GM12878 (cell line): ENCODE data around the gene ARPC1A. TPM values are rescaled to one million over a fixed set of nuclear protein-coding genes. Genes with fewer than 3 reads are reported as not detected.

Source experiments
- ATAC-seq: fragments of 200-7000 bp; cut with Tn5 transposase; 3 replicates; pipeline ENCODE4 v1.9.1; 2020; ENCODE audit warnings: mild to moderate bottlenecking, moderate library complexity
- BruUV-seq: library from RNA; stranded (reverse); fragments of 400-500 nt; replicated peaks from 2 replicates; lab custom pipeline; 2021; lab: Mats Ljungman, UMichigan
- CTCF ChIA-PET: fragments of 300-600 bp; sonication (Branson Sonifier 250); formaldehyde crosslinking; extraction: SDS; loops from one replicate; lab custom pipeline; 2021; ENCODE audit warnings: inconsistent platforms; lab: Yijun Ruan, JAX
- POLR2A ChIA-PET: fragments of 350-600 bp; formaldehyde crosslinking; extraction: SDS; loops from one replicate; lab custom pipeline; 2021; ENCODE audit warnings: inconsistent platforms; lab: Charles Lee
- RAD21 ChIA-PET: fragments of 300-600 bp; sonication (Branson Sonifier 250); formaldehyde crosslinking; loops from one replicate; lab custom pipeline; 2023; ENCODE audit warnings: antibody characterized with exemption; ENCODE audit not compliant: unreplicated experiment; lab: Charles Lee
- SMC1A ChIA-PET: fragments of 300-600 bp; sonication (Branson Sonifier 250); formaldehyde crosslinking; loops from one replicate; lab custom pipeline; 2023; ENCODE audit not compliant: unreplicated experiment, uncharacterized antibody; lab: Charles Lee
- DNase-seq: peaks from one replicate; pipeline ENCODE4 v3.0.0-alpha.2; 2011; ENCODE audit warnings: low read depth, low spot score
- FAIRE-seq: peaks from 3 replicates; lab custom pipeline; 2011; peaks lifted over from hg19 to GRCh38; lab: Jason Lieb, UNC
- H2AFZ ChIP-seq: 2 replicates; pipeline ENCODE4 v1.6.0; 2011; ENCODE audit warnings: low read depth, low read length, control low read depth; ENCODE audit not compliant: control insufficient read depth
- H3K27ac ChIP-seq: 2 replicates; pipeline ENCODE4 v1.5.1; 2011; ENCODE audit warnings: control low read depth; ENCODE audit not compliant: control insufficient read depth, insufficient read depth
- H3K27me3 ChIP-seq, 2 experiments: replicated peaks in 1 of 2; 2 replicates each; pipeline versions ENCODE4 v1.6.0 to v1.6.1; 2011; ENCODE audit warnings: low read length in 1 of 2; ENCODE audit not compliant: control insufficient read depth in 2 of 2, insufficient read depth in 2 of 2
- H3K36me3 ChIP-seq, 2 experiments: 2 replicates each; pipeline ENCODE4 v1.5.1; 2011; ENCODE audit warnings: low read length in 1 of 2; ENCODE audit not compliant: control insufficient read depth in 2 of 2, insufficient read depth in 2 of 2
- H3K4me1 ChIP-seq: 2 replicates; pipeline ENCODE4 v1.6.1; 2011; ENCODE audit warnings: mild to moderate bottlenecking, low read length, moderate library complexity, mixed read lengths; ENCODE audit not compliant: control insufficient read depth, insufficient read depth
- H3K4me2 ChIP-seq: 2 replicates; pipeline ENCODE4 v1.6.0; 2011; ENCODE audit warnings: control low read depth; ENCODE audit not compliant: control insufficient read depth, insufficient read depth
- H3K4me3 ChIP-seq: fragments of 200-600 bp; sonication (generic); 2 replicates; pipeline ENCODE4 v1.5.1; 2016
- H3K79me2 ChIP-seq: 2 replicates; pipeline ENCODE4 v1.6.0; 2011; ENCODE audit warnings: low read length; ENCODE audit not compliant: control insufficient read depth, insufficient read depth
- H3K9ac ChIP-seq: 2 replicates; pipeline ENCODE4 v1.8.0; 2011; ENCODE audit warnings: low read length, control low read depth, mixed read lengths; ENCODE audit not compliant: control insufficient read depth, insufficient read depth
- H3K9me3 ChIP-seq: replicated peaks from 3 replicates; pipeline ENCODE4 v1.5.1; 2011; ENCODE audit warnings: mild to moderate bottlenecking, low read length; ENCODE audit not compliant: control insufficient read depth, insufficient read depth
- H4K20me1 ChIP-seq: 2 replicates; pipeline ENCODE4 v1.6.0; 2011; ENCODE audit not compliant: control insufficient read depth, insufficient read depth
- CEBPB ChIP-seq, 2 experiments: fragments of 150-350 bp in 1 of 2; IDR thresholded peaks; 2 replicates each; pipeline ENCODE4 v1.6.1; 2012 to 2014; ENCODE audit warnings: low read depth in 2 of 2, low read length in 2 of 2, borderline replicate concordance in 1 of 2, inconsistent platforms in 1 of 2
- CHD1 ChIP-seq: IDR thresholded peaks from 2 replicates; pipeline ENCODE4 v1.6.1; 2012; ENCODE audit warnings: low read depth, low read length, improper control_type of control experiment
- CREB1 ChIP-seq: IDR thresholded peaks from 2 replicates; pipeline ENCODE4 v1.6.1; 2012; ENCODE audit warnings: low read depth, mild to moderate bottlenecking, inconsistent platforms
- NR2C2 ChIP-seq: IDR thresholded peaks from 2 replicates; pipeline ENCODE4 v1.6.1; 2011; ENCODE audit warnings: borderline replicate concordance, low read depth; ENCODE audit not compliant: control insufficient read depth, insufficient read length
- TCF7 ChIP-seq: IDR thresholded peaks from 2 replicates; pipeline ENCODE4 v1.6.1; 2014; ENCODE audit warnings: antibody characterized with exemption, borderline replicate concordance
- ZNF274 ChIP-seq: IDR thresholded peaks from one replicate; pipeline ENCODE4 v1.8.0; 2011; ENCODE audit not compliant: insufficient read length, insufficient read depth
- WGBS: methylation state at CpG from one replicate; pipeline ENCODE4 v1.1.6; 2016; ENCODE audit warnings: low lambda C conversion rate; ENCODE audit not compliant: insufficient replicate concordance, insufficient coverage; ENCODE audit errors: missing lambda C conversion rate; 5-methylcytosine and 5-hydroxymethylcytosine counted together
- in situ Hi-C: fragments of 300-500 bp; cut with MboI; formaldehyde crosslinking; loops from 9 replicates; pipeline ENCODE4 v1.14.3; 2018; ENCODE audit warnings: mixed read lengths
- intact Hi-C: fragments of 100-400 bp; cut with micrococcal nuclease; formaldehyde crosslinking; loops from one replicate; pipeline ENCODE4 v1.14.2; 2022; ENCODE audit not compliant: unreplicated experiment
- polyA plus RNA-seq, 11 experiments: library from polyadenylated mRNA; depleted of rRNA in 4 of 11; unstranded in 6 of 11; stranded (reverse) in 5 of 11; fragments of >200 nt; fragmentation: Nextera tagmentation in 4 of 11; fragmentation: Illumina TruSeq in 1 of 11; extraction: Ambion mirVana in 4 of 11; extraction: Trizol in 1 of 11; gene quantifications; 1 replicate in 1 of 11; 2 replicates in 10 of 11; pipeline versions ENCODE4 v1.2.1 to v1.2.3, GENCODE V29; 2011 to 2016; ENCODE audit warnings: inconsistent platforms in 2 of 11, missing spikeins in 2 of 11, low read depth in 1 of 11
- total RNA-seq, 4 experiments: library from RNA; depleted of rRNA in 3 of 4; stranded (reverse); fragments of >200 nt in 3 of 4; fragmentation: Illumina TruSeq in 1 of 4; extraction: Trizol in 1 of 4; gene quantifications; 2 replicates each; pipeline versions ENCODE4 v1.2.1 to v1.2.3, GENCODE V29; 2013 to 2021
- TF ChIP-seq, protein P1 (sequence below): IDR thresholded peaks from 2 replicates; pipeline ENCODE4 v1.6.1; 2011; ENCODE audit warnings: borderline replicate concordance, low read depth, mild to moderate bottlenecking, moderate library complexity, mixed read lengths, low read length; ENCODE audit not compliant: insufficient read depth; ENCODE audit errors: extremely low read length

ARPC1A gene
- total and polyA plus RNA-seq, 10 of the 15 experiments (the other 5 are each of a cell fraction or from before 2014, with no cell fraction given), result 42.3 to 152 (median 72.1) TPM

DNA sequence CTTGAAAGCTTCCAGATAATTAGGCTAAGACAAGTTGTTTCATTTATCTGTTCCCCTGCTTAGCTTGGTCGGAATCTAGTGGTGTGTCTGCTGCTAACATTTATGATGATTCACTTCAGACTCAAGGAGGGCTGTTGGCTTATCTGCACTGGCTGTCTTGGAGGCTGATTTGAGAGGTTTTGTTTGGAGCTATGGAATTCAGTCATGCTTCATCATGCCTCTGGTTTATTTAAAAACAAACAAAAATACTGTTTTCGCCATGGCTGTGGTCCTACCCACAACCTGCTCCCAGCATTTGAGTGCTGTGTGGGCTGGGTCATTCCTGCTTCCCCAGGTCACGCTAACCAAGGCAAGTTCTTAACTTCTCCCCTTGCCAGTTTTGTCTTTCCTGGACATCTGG, 37.1 kb downstream of the ARPC1A start:
- WGBS, result 96% methylated on average over 3 of the region's 3 CpGs

GRCh38 chr7:99363286-99363685, 37.6 kb downstream of the ARPC1A start:
- in situ Hi-C loops, result no loop called here
- BruUV-seq, result no TSS peak
- 96% methylated on average over 5 of the region's 5 CpGs for WGBS

More for the DNA sequence above, 37.1 kb downstream of the ARPC1A start:
- ATAC-seq (no peak), DNase-seq (no peak), FAIRE-seq (no peak)
- Histone ChIP-seq H3K27me3 (no peaks in the 10 kb centered on the region), H3K27ac (no peak overlapping the region), H3K4me2 (no peak overlapping the region), H2AFZ (no peak overlapping the region), H3K4me1 (no peaks in the 10 kb centered on the region), H3K9me3 (no peaks in the 10 kb centered on the region), H3K4me3 (no peak overlapping the region), H3K79me2 (no peaks in the 10 kb centered on the region), H3K9ac (no peak overlapping the region), H4K20me1 (no peaks in the 10 kb centered on the region), H3K36me3 (peaks cover 22 to 40% of the 10 kb centered on the region in 2 experiments)
- intact Hi-C loops, result no loop called here
- ChIA-PET CTCF (no interaction called here), RAD21 (no interaction called here), POLR2A (no interaction called here), SMC1A (no interaction called here)
- no TSS peak for BruUV-seq
- TF ChIP-seq, protein P1, sequence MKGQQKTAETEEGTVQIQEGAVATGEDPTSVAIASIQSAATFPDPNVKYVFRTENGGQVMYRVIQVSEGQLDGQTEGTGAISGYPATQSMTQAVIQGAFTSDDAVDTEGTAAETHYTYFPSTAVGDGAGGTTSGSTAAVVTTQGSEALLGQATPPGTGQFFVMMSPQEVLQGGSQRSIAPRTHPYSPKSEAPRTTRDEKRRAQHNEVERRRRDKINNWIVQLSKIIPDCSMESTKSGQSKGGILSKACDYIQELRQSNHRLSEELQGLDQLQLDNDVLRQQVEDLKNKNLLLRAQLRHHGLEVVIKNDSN, result no peak
- in situ Hi-C loops, result no loop called here

More at GRCh38 chr7:99363286-99363685, 37.6 kb downstream of the ARPC1A start:
- TF ChIP-seq ZNF274 (no peak), CREB1 (no peak), TCF7 (no peak), CEBPB (IDR thresholded peaks at IDR 0.05; ENCODE audit: borderline replicate concordance in 1 of 2, low read depth in 2 of 2, low read length in 2 of 2) (no peak), CHD1 (no peak), NR2C2 (no peak)
- SMC1A ChIA-PET, result no interaction called here
- Histone ChIP-seq H3K4me2 (no peak overlapping the region), H3K4me3 (no peak overlapping the region), H4K20me1 (no peaks in the 10 kb centered on the region), H3K79me2 (no peaks in the 10 kb centered on the region), H3K9me3 (no peaks in the 10 kb centered on the region), H3K36me3 (peaks cover 18 to 39% of the 10 kb centered on the region in 2 experiments), H2AFZ (no peak overlapping the region), H3K4me1 (no peaks in the 10 kb centered on the region), H3K27me3 (no peaks in the 10 kb centered on the region), H3K9ac (no peak overlapping the region), H3K27ac (no peak overlapping the region)
- RAD21 ChIA-PET, result no interaction called here
- ATAC-seq, result no peak
- FAIRE-seq, result no peak
- CTCF ChIA-PET, result no interaction called here
- POLR2A ChIA-PET, result interaction anchor here (0.6 kb wide), 1 partner anchor 112 kb away, joined by 6 read pairs; no protein-coding TSS in a partner anchor
- intact Hi-C loops, result no loop called here
- DNase-seq, result no peak
